ENCODE measurements around the gene OLFM1. TPM values are rescaled to one million over a fixed set of nuclear protein-coding genes. Genes with fewer than 3 reads are reported as not detected.

OLFM1 gene
- total RNA-seq, 1 donor, result 0.43 TPM

DNA sequence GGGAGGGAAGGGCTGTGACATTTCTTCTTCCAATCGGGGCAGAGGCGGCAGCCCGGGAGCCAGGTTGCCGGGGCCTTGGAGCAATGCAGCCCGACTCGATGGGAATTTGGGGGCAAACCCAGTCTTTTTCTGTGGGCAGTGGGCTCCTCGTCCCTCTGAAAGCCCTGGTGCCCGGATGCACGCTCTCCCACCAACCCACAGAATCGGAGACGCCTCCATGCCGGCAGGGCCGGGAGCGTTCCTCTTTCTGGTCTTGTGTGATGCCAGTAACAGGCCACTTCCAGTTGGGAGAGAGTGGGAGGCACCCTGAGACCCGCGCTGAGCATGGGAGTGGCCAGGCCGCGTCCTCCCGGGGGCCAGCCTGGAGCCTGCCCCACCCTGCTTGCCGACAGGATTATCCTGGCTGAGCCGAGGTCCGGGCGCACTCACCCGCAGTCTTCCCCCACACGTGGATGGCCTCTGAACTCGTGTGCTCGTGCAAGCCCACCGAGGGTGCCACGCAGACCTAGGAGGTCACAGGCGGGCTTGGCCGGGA, 17.8 kb downstream of the OLFM1 start:
- no peak overlapping the region for H3K4me3 ChIP-seq (ENCODE audit: low read depth, low read length)
- TF ChIP-seq, protein P1, sequence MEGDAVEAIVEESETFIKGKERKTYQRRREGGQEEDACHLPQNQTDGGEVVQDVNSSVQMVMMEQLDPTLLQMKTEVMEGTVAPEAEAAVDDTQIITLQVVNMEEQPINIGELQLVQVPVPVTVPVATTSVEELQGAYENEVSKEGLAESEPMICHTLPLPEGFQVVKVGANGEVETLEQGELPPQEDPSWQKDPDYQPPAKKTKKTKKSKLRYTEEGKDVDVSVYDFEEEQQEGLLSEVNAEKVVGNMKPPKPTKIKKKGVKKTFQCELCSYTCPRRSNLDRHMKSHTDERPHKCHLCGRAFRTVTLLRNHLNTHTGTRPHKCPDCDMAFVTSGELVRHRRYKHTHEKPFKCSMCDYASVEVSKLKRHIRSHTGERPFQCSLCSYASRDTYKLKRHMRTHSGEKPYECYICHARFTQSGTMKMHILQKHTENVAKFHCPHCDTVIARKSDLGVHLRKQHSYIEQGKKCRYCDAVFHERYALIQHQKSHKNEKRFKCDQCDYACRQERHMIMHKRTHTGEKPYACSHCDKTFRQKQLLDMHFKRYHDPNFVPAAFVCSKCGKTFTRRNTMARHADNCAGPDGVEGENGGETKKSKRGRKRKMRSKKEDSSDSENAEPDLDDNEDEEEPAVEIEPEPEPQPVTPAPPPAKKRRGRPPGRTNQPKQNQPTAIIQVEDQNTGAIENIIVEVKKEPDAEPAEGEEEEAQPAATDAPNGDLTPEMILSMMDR (IDR thresholded peaks at IDR 0.05; ENCODE audit: insufficient read depth, low read depth, low read length), result no peak
- no peak for DNase-seq (ENCODE audit: low read depth)

GRCh38 chr9:135105938-135106491, 18.5 kb downstream of the OLFM1 start:
- H3K4me3 ChIP-seq (ENCODE audit: low read depth, low read length), result no peak overlapping the region
- TF ChIP-seq, protein P1 (IDR thresholded peaks at IDR 0.05; ENCODE audit: insufficient read depth, low read depth, low read length), result no peak
- DNase-seq (ENCODE audit: low read depth), result no peak

DNA sequence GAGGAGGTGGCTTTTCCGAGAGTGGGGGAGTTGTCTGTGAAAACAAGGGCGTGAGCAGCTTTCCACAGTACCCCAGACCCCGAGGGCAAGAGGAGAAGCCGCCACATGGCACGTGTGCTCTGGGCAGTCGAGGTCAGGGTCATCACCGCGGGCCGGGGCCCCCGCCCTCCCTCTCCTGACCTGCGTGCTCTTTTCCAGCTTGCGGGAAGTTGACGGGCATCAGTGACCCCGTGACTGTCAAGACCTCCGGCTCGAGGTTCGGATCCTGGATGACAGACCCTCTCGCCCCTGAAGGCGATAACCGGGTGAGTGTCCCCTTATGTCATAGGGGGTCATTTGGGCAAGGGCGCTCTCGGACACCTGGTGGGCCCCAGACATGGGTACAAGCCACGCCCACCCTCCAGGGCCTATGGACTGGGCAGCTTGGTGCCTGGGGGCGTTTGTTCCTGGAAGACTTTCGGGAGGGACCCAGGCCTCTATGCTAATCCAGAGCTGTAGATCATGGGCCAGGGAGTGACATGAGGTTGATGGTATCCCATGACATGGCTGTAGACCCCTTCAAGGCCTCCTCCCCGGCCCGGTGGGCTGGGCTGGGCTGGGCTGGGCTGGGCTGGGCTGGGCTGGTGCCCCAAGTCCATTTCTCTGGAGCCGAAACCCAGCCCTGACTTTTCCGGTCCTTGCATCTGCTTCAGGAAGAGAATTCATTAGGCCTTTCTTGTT, 19.2 kb downstream of the OLFM1 start:
- TF ChIP-seq, protein P1 (IDR thresholded peaks at IDR 0.05; ENCODE audit: insufficient read depth, low read depth, low read length), result no peak
- H3K4me3 ChIP-seq (ENCODE audit: low read depth, low read length), result no peak overlapping the region

GRCh38 chr9:135107581-135108235, 20.2 kb downstream of the OLFM1 start:
- no peak for DNase-seq (ENCODE audit: low read depth)
- TF ChIP-seq, protein P1 (IDR thresholded peaks at IDR 0.05; ENCODE audit: insufficient read depth, low read depth, low read length), result no peak

More for the DNA sequence above, 19.2 kb downstream of the OLFM1 start:
- no peak for DNase-seq (ENCODE audit: low read depth)

DNA sequence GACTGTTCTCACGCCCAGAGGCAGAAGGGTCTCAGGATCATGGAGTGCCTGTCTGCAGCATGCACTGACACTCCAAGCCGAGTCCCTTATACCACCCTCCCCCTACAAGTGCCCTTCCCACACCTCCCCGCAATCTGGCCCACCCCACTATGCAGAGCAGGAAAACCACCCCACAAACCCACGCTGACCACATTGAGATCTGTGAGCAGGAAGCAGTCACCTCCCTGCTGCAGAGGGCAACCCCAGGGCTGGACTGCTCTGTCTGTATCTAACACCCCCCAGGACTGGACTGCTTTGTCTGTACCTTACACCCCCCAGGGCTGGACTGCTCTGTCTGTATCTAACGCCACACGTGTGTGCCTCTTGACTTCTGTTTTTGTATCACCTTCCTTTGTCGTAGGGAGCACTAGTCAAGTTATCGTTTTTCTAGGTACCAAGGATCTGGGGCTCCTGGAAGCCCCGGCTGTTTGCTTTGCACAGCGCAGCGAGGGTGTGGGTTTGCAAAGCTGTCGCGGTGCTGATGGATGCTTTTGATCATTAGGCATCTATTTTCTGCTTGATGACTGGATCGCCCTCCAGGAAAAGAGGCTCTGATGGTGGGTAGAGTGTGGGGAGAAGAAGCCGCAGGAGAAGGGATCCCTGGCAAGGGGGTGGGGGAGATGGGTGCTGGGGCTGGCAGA, 21.5 kb downstream of the OLFM1 start:
- DNase-seq (ENCODE audit: low read depth), result no peak
- TF ChIP-seq, protein P1 (IDR thresholded peaks at IDR 0.05; ENCODE audit: insufficient read depth, low read depth, low read length), result no peak
- no peak overlapping the region for H3K4me3 ChIP-seq (ENCODE audit: low read depth, low read length)

More at GRCh38 chr9:135107581-135108235, 20.2 kb downstream of the OLFM1 start:
- H3K4me3 ChIP-seq (ENCODE audit: low read depth, low read length), result no peak overlapping the region

DNA sequence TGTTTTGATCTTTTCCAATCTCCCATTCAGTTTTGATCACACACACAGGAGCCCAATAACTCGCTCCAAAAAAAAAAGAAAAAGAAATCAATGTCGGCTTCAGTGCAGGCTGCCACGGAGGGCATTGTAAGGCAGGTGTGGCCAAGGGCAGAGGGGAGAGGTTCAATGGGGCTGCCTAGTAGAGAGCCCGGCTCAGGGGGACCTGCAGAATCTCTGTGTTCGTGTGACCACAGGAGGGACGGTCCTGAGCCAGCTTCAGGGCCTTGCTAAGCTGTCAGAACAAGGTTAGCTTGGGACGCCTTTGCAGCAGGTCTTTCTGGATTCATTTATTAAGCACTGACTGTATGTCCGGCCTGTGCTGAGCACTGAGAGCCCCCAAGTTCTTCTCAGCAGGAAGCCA, 22.2 kb downstream of the OLFM1 start:
- TF ChIP-seq, protein P1 (IDR thresholded peaks at IDR 0.05; ENCODE audit: insufficient read depth, low read depth, low read length), result no peak
- DNase-seq (ENCODE audit: low read depth), result no peak
- H3K4me3 ChIP-seq (ENCODE audit: low read depth, low read length), result no peak overlapping the region
